Activated naive CD4-positive, alpha-beta T cell (primary cell): ENCODE data around the gene HIC1.
A peak's percentile ranks its signal among the peaks of the same experiment; 100 is the strongest.

ENCODE experiments used
- DNase-seq, 4 experiments: peaks; one replicate each; lab custom pipeline; 2025; lab: John Stamatoyannopoulos, UW

HIC1 gene

GRCh38 chr17:2059547-2060384 is 4.9 kb downstream of the HIC1 start:
- no peak for DNase-seq

DNA sequence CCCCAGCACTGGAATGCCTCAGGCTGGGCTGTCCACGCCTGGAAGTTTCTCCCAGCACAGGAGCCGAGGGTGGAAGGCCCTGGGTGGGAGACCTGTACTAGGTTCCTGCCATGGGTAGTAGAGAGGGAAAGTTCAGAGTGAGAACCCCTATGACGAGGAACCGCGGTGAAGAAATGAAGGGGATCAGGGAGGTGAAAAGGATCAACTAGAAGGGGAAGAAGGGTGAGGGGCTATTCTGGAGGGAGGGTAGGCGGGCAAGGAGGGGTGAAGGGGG is 5.4 kb downstream of the HIC1 start:
- DNase-seq = no peak

- DNase-seq = no peak
Observed at GRCh38 chr17:2060681-2061440, 6.0 kb downstream of the HIC1 start.

DNA sequence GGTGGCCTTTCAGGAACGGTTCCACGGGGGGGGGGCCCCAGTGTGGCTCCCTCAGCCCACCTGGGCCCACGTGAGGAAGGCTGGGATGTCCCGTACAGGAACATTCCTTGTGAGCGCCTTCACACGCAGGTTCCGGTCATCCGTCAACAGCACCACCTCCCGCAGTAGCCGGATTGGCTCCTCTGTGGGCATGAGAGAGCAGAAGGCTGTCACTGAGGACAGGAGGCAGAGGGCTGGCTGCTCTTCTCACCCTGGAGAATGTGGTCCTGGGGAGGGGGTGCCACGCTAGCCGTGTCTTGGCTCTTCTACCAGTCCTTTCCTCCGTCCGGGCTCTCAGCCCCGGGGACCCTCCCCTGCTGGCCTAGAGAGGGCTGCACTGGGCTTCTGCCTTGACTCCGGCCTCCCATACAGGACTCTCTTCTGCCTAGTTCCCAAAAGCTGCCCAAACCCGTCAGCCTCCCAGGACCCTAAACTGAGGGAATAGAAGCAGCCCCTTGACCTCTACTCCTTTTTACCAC is 6.6 kb downstream of the HIC1 start:
- no peak for DNase-seq

GRCh38 chr17:2062571-2063183 is 7.8 kb downstream of the HIC1 start:
- DNase-seq = no peak

DNA sequence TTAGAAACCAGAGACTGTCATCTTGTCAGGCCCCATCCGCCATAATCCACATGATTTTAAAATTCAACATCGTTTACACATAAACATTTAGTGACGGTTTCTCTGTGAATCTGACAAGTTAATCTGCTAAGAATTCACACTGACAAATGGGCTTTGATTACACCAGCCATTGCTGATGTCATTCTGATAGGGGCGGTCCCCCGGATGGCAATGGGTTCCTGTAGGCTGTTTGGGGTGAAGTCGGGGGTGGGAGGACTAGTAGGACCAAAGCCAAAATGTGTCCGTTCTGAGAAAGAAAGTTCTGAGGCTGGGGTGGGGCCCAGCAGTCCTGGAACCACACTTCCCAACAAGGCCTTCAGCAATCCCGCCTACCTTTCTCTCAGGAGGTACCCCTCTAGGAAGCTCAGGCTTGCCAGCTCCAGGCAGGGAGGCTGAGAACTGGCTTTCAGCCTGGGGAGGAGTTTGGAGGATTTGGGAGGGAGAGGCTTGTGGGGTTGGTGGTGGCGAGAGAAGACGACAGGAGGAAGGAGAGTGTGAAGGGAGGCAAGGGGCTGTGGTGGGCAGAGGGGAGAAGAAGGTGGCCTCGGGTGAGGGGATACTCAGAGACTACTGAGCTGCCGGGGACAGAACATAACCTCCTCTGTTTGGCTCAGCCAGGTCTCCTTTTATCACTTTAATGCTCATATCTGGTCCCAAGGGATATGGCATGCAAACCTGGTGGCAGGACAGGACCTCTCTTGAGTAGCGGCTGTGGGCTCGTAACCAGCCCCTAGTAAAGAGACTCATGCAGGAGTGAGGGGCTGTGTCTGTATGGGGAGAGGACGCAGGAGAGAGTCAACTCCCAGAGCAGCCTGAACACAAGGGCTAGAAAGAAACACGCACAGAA is 8.6 kb downstream of the HIC1 start:
- DNase-seq = no peak

DNA sequence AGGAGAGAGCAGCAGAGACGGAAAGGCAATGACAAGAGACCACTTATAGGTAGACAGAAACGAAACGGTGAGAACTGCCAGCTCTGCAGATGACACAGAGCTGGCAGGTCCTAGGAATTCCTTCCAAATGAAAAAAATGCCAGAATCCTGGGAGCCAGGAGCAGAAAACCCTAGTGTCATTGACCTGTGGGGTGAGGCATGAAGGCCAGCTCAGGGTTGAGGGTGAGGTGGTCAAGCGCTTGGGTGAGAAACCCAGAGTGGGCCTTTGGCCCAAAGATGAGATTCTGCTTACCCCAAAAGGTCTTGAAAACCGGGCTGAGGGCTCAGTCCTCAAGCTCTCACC is 9.2 kb downstream of the HIC1 start:
- no peak for DNase-seq

DNA sequence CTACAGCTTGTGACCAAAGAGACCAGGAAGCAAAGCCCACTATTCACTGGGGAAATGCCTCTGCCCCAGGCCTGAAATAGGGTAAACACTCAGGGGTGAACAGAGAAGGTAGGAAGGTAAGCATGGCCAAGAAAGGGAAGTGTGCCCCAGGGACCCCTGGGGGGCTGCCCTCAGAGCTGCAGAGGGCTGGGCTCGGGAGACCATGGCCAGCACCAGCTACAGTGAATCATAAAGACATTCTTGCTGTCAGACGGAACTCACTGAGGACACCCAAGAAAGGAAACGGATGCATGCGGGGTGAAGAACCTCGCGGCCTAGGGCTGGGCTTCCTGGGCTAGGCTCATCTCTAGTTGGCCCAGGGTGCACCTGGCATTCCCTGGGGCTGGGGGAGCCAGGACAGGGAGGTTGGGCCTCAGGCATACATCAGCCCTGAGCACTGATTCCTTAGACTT is 9.6 kb downstream of the HIC1 start:
- DNase-seq = no peak

GRCh38 chr17:2064980-2065785 is 10.3 kb downstream of the HIC1 start:
- peak in 2 of 4 experiments; percentile 38 to 40 for DNase-seq

DNA sequence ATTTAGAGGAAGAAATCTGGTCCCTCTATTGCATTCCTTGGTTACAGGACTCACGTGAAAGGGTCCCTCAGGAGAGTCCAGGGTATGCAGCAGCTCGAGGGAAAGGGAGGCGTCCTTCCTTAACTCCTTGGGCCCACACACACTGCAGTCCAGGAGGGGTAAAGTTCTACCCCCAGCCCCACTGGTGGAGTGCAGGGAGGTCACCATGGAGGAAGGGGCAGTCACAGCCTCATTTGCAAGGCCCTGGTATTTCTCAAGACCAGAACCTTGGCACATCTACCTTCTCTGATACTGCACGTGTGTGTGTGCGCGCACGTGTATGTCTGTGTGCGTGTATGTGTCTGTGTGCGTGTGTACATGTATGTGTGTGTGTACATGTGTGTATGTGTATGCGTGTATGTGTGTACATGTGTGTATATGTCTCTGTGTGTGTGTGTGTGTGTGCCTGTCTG is 11.1 kb downstream of the HIC1 start:
- no peak for DNase-seq

DNA sequence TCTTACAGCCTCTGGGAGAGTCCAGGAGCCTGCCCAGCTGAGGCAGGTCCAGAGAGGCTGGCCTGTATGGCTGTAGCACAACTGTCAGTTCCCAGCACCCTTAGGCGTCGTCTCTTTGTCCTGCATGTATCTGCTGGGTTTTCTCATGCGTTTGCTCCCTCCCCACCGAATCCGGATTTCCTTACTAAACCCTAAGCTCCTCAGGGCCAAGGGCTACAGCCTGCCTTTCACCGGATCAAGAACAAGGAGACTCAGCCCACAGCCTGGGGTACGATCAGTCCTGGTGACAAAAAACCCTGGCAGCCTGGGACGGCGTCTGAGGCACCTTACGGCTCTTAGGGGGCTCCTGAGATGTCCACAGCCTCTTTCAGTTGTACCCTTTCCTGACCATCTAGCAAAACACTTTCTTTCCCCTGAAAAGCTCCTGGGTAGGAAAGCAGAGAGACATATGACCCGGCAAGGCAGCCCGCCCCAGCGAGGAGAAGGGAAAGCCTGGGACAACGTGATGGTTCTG is 12.2 kb downstream of the HIC1 start:
- DNase-seq = no peak

- DNase-seq = no peak
Observed at GRCh38 chr17:2067608-2068024, 12.7 kb downstream of the HIC1 start.

- DNase-seq = no peak
Observed at GRCh38 chr17:2068031-2068518, 13.2 kb downstream of the HIC1 start.

DNA sequence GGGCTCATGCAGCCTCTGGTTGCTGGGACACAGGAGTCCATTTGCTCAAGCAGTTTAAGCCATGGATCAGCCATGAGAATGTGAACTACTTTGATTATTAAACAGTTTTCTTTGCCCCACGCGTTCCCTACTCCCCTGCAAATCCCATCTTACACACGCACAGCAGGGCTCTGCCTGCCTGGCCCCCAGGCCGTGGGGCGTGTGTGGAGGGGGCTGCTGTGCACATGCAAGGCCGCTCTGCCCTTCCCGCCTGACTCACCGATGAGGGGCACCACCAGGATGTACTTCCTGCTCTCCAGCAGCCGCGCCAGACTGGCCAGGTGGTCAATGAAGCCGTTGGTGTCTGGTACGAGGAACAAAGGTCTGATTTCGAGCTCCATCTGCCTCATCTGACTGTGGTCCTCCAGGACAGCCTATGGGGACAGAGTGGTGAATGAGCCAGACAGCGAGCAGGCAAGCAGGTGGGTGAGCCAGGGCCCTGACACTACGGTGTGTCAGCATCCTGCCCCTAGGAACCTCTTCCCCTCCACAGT is 13.7 kb downstream of the HIC1 start:
- no peak for DNase-seq

GRCh38 chr17:2070241-2071023 is 15.5 kb downstream of the HIC1 start:
- DNase-seq = no peak

DNA sequence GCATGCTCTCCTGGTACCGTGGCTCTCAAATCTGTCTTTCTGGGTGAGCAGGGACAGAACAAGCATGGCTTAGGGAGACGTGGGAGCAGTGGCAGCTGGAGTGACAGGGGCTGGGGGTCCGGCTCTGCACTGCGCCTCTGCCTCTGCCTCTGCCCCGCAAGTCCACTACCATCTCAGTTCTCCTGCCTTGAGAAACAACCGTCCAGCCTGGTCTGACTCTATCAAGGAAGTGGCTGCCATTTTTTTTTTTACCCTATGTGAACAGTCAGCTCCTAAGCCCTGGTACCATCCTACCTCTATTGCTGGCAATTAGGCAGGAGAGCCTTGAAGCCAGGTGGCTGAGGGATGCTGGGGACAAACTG is 16.1 kb downstream of the HIC1 start:
- no peak for DNase-seq

- DNase-seq = no peak
Observed at GRCh38 chr17:2071455-2072281, 16.8 kb downstream of the HIC1 start.

- DNase-seq = no peak
Observed at GRCh38 chr17:2074919-2075318, 20.0 kb downstream of the HIC1 start.
